Mesendoderm (in vitro differentiated cells): Measurements from ENCODE around the gene TNIP1.

Source experiments
- DNase-seq: peaks from one replicate; pipeline ENCODE4 v3.0.0; 2013
- H2AK5ac ChIP-seq: 2 replicates; pipeline ENCODE4 v1.6.1; 2013; ENCODE audit warnings: low read length, inconsistent platforms
- H2BK120ac ChIP-seq: 2 replicates; pipeline ENCODE4 v1.6.1; 2013; ENCODE audit warnings: low read depth, mild to moderate bottlenecking, low read length, moderate library complexity, mixed read lengths
- H2BK15ac ChIP-seq: replicated peaks from 2 replicates; pipeline ENCODE4 v1.6.1; 2013; ENCODE audit warnings: low read depth, mild to moderate bottlenecking, moderate library complexity
- H2BK5ac ChIP-seq: 2 replicates; pipeline ENCODE4 v1.6.1; 2013; ENCODE audit warnings: low read length, inconsistent platforms
- H3K18ac ChIP-seq: 2 replicates; pipeline ENCODE4 v1.6.1; 2013; ENCODE audit warnings: mild to moderate bottlenecking, low read length, mixed read lengths
- H3K23ac ChIP-seq: one replicate; pipeline ENCODE4 v1.6.1; 2013; ENCODE audit warnings: low read length
- H3K27ac ChIP-seq: 2 replicates; pipeline ENCODE4 v1.5.1; 2013; ENCODE audit warnings: low read depth, mild to moderate bottlenecking, inconsistent platforms, low read length, moderate library complexity
- H3K27me3 ChIP-seq: 2 replicates; pipeline ENCODE4 v1.6.1; 2013; ENCODE audit warnings: low read length, control low read depth, mild to moderate bottlenecking, inconsistent platforms; ENCODE audit not compliant: insufficient read depth, poor library complexity
- H3K36me3 ChIP-seq: 2 replicates; pipeline ENCODE4 v1.6.1; 2013; ENCODE audit warnings: low read length, inconsistent platforms; ENCODE audit not compliant: control insufficient read depth, insufficient read depth
- H3K4ac ChIP-seq: one replicate; pipeline ENCODE4 v1.6.1; 2013; ENCODE audit warnings: low read depth, mild to moderate bottlenecking, low read length, moderate library complexity
- H3K4me1 ChIP-seq: 2 replicates; pipeline ENCODE4 v1.6.1; 2013; ENCODE audit warnings: low read depth, low read length, inconsistent platforms; ENCODE audit not compliant: control insufficient read depth
- H3K4me2 ChIP-seq: 2 replicates; pipeline ENCODE4 v1.6.1; 2013; ENCODE audit warnings: low read length
- H3K4me3 ChIP-seq: 2 replicates; pipeline ENCODE4 v1.5.1; 2013; ENCODE audit warnings: mild to moderate bottlenecking, low read length
- H3K56ac ChIP-seq: one replicate; pipeline ENCODE4 v1.6.1; 2013; ENCODE audit warnings: low read length
- H3K79me1 ChIP-seq: 2 replicates; pipeline ENCODE4 v1.6.1; 2013; ENCODE audit warnings: low read length, inconsistent platforms
- H3K79me2 ChIP-seq: 2 replicates; pipeline ENCODE4 v1.6.1; 2013; ENCODE audit warnings: mild to moderate bottlenecking, low read length; ENCODE audit not compliant: control insufficient read depth, insufficient read depth
- H3K9ac ChIP-seq: 2 replicates; pipeline ENCODE4 v1.6.1; 2013; ENCODE audit warnings: low read length, inconsistent platforms
- H4K5ac ChIP-seq: one replicate; pipeline ENCODE4 v1.6.1; 2013; ENCODE audit warnings: low read length
- H4K8ac ChIP-seq: one replicate; pipeline ENCODE4 v1.6.1; 2013; ENCODE audit warnings: low read depth, mild to moderate bottlenecking, control low read depth, low read length, moderate library complexity
- WGBS: extraction: QIAGEN DNeasy Blood & Tissue Kit; methylation state at CpG from one replicate; pipeline ENCODE4 v1.1.7; 2013; ENCODE audit warnings: low lambda C conversion rate, missing lambda C conversion rate; ENCODE audit not compliant: insufficient coverage; ENCODE audit errors: extremely low coverage; 5-methylcytosine and 5-hydroxymethylcytosine counted together

The TNIP1 gene

GRCh38 chr5:151094030-151094851 lies 13.4 kb upstream of the TNIP1 start:
- H3K36me3 ChIP-seq: no peaks in the 10 kb centered on the region
- no peak overlapping the region for H3K4me2 ChIP-seq
- no peak overlapping the region for H3K18ac ChIP-seq
- H3K4me3 ChIP-seq: no peak overlapping the region
- no peak overlapping the region for H4K5ac ChIP-seq
- no peak overlapping the region for H3K23ac ChIP-seq
- H3K79me1 ChIP-seq: no peaks in the 10 kb centered on the region
- H4K8ac ChIP-seq: no peak overlapping the region
- peak overlapping the region; percentile 13 for H3K27ac ChIP-seq
- no peak overlapping the region for H3K56ac ChIP-seq
- WGBS: no CpG with 5 or more reads among the region's 12 CpGs
- H3K9ac ChIP-seq: no peak overlapping the region
- H3K27me3 ChIP-seq: no peaks in the 10 kb centered on the region
- H2BK120ac ChIP-seq: no peak overlapping the region
- H3K79me2 ChIP-seq: no peaks in the 10 kb centered on the region
- no peak overlapping the region for H3K4ac ChIP-seq
- peaks cover 3% of the 10 kb centered on the region for H3K4me1 ChIP-seq
- H2BK15ac ChIP-seq: no peak overlapping the region
- H2BK5ac ChIP-seq: no peak overlapping the region
- no peak overlapping the region for H2AK5ac ChIP-seq
- DNase-seq: no peak

GRCh38 chr5:151093476-151093889 lies 12.6 kb upstream of the TNIP1 start:
- Histone ChIP-seq H3K56ac (no peak overlapping the region), H2AK5ac (no peak overlapping the region), H3K27me3 (no peaks in the 10 kb centered on the region), H2BK5ac (no peak overlapping the region), H3K79me2 (no peaks in the 10 kb centered on the region), H2BK15ac (no peak overlapping the region), H3K4me1 (peaks cover 3% of the 10 kb centered on the region), H3K18ac (no peak overlapping the region), H3K4me3 (no peak overlapping the region), H3K36me3 (no peaks in the 10 kb centered on the region), H4K8ac (no peak overlapping the region), H3K79me1 (no peaks in the 10 kb centered on the region), H4K5ac (no peak overlapping the region), H3K27ac (no peak overlapping the region), H3K4ac (no peak overlapping the region), H3K4me2 (no peak overlapping the region), H3K23ac (no peak overlapping the region), H3K9ac (no peak overlapping the region), H2BK120ac (no peak overlapping the region)
- peak; percentile 83 for DNase-seq
- WGBS: no CpG with 5 or more reads among the region's 2 CpGs

GRCh38 chr5:151092762-151093161 lies 11.9 kb upstream of the TNIP1 start:
- WGBS: no CpG with 5 or more reads among the region's 2 CpGs
- Histone ChIP-seq H3K23ac (no peak overlapping the region), H3K4me2 (no peak overlapping the region), H3K27me3 (no peaks in the 10 kb centered on the region), H3K4me3 (no peak overlapping the region), H3K27ac (no peak overlapping the region), H2BK120ac (no peak overlapping the region), H2BK5ac (no peak overlapping the region), H3K4ac (no peak overlapping the region), H3K9ac (no peak overlapping the region), H3K79me2 (no peaks in the 10 kb centered on the region), H3K36me3 (no peaks in the 10 kb centered on the region), H3K18ac (no peak overlapping the region), H3K56ac (no peak overlapping the region), H3K4me1 (peaks cover 3% of the 10 kb centered on the region), H4K5ac (no peak overlapping the region), H4K8ac (no peak overlapping the region), H2BK15ac (no peak overlapping the region), H3K79me1 (no peaks in the 10 kb centered on the region), H2AK5ac (no peak overlapping the region)
- DNase-seq: no peak

GRCh38 chr5:151089726-151090125 lies 8.9 kb upstream of the TNIP1 start:
- Histone ChIP-seq H3K56ac (no peak overlapping the region), H4K5ac (no peak overlapping the region), H3K4me2 (no peak overlapping the region), H3K27me3 (no peaks in the 10 kb centered on the region), H3K4me3 (no peak overlapping the region), H4K8ac (no peak overlapping the region), H3K27ac (no peak overlapping the region), H3K4ac (no peak overlapping the region), H3K79me2 (no peaks in the 10 kb centered on the region), H3K9ac (no peak overlapping the region), H3K18ac (no peak overlapping the region), H3K79me1 (no peaks in the 10 kb centered on the region), H2AK5ac (no peak overlapping the region), H3K36me3 (no peaks in the 10 kb centered on the region), H2BK5ac (no peak overlapping the region), H2BK15ac (no peak overlapping the region), H3K23ac (no peak overlapping the region), H3K4me1 (peaks cover 3% of the 10 kb centered on the region), H2BK120ac (no peak overlapping the region)
- DNase-seq: no peak
- WGBS: no CpG with 5 or more reads among the region's 2 CpGs

GRCh38 chr5:151088986-151089385 lies 8.2 kb upstream of the TNIP1 start:
- H2AK5ac ChIP-seq: no peak overlapping the region
- WGBS: no CpG with 5 or more reads among the region's 4 CpGs

GRCh38 chr5:151087486-151087885 lies 6.7 kb upstream of the TNIP1 start:
- no peak overlapping the region for H3K18ac ChIP-seq
- no peak for DNase-seq
- H3K4me1 ChIP-seq: no peaks in the 10 kb centered on the region
- no peaks in the 10 kb centered on the region for H3K79me1 ChIP-seq
- no peak overlapping the region for H3K9ac ChIP-seq
- no peak overlapping the region for H3K4me2 ChIP-seq
- no peak overlapping the region for H2AK5ac ChIP-seq
- WGBS: no CpG with 5 or more reads among the region's 7 CpGs
- H2BK15ac ChIP-seq: no peak overlapping the region
- no peak overlapping the region for H3K27ac ChIP-seq
- H2BK5ac ChIP-seq: no peak overlapping the region
- no peak overlapping the region for H3K56ac ChIP-seq
- no peaks in the 10 kb centered on the region for H3K79me2 ChIP-seq
- no peak overlapping the region for H2BK120ac ChIP-seq
- H4K8ac ChIP-seq: no peak overlapping the region
- no peak overlapping the region for H3K23ac ChIP-seq
- H3K4ac ChIP-seq: no peak overlapping the region
- no peaks in the 10 kb centered on the region for H3K36me3 ChIP-seq
- H3K27me3 ChIP-seq: no peaks in the 10 kb centered on the region
- no peak overlapping the region for H4K5ac ChIP-seq
- no peak overlapping the region for H3K4me3 ChIP-seq

More at GRCh38 chr5:151088986-151089385, 8.2 kb upstream of the TNIP1 start:
- H4K8ac ChIP-seq: no peak overlapping the region
- H3K4me2 ChIP-seq: no peak overlapping the region
- H3K79me1 ChIP-seq: no peaks in the 10 kb centered on the region
- no peaks in the 10 kb centered on the region for H3K27me3 ChIP-seq
- peaks cover 2% of the 10 kb centered on the region for H3K4me1 ChIP-seq
- H3K4ac ChIP-seq: no peak overlapping the region
- DNase-seq: no peak
- H3K79me2 ChIP-seq: no peaks in the 10 kb centered on the region
- no peak overlapping the region for H3K18ac ChIP-seq
- no peak overlapping the region for H4K5ac ChIP-seq
- no peak overlapping the region for H3K27ac ChIP-seq
- no peaks in the 10 kb centered on the region for H3K36me3 ChIP-seq
- H2BK15ac ChIP-seq: no peak overlapping the region
- no peak overlapping the region for H2BK120ac ChIP-seq
- H3K9ac ChIP-seq: no peak overlapping the region
- H3K56ac ChIP-seq: no peak overlapping the region
- H3K4me3 ChIP-seq: no peak overlapping the region
- no peak overlapping the region for H3K23ac ChIP-seq
- H2BK5ac ChIP-seq: no peak overlapping the region
